Measurements from ENCODE around the gene CNNM4.

DNA sequence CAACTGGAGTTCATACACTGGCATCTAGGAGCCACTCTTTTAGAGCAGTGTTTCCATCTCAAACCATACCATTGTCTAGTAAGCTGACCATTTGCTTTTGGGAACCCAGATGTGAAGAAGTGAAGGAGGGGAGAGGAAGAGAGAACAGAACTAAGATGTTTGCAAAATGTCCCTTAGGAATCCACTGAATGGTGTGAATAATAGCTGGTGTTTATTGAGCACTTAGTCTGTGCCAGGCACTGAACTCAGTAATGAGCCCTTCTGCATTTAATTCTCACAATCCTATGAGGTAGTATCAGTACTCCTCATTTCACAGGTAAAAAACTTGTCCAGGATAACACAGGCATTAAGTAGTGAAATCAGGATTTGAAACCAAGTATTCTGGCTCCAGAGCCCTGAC lies 44.3 kb upstream of the CNNM4 start:
- TF ChIP-seq POLR2A (IDR thresholded peaks at IDR 0.05) = no peak
- TF ChIP-seq, protein P1, sequence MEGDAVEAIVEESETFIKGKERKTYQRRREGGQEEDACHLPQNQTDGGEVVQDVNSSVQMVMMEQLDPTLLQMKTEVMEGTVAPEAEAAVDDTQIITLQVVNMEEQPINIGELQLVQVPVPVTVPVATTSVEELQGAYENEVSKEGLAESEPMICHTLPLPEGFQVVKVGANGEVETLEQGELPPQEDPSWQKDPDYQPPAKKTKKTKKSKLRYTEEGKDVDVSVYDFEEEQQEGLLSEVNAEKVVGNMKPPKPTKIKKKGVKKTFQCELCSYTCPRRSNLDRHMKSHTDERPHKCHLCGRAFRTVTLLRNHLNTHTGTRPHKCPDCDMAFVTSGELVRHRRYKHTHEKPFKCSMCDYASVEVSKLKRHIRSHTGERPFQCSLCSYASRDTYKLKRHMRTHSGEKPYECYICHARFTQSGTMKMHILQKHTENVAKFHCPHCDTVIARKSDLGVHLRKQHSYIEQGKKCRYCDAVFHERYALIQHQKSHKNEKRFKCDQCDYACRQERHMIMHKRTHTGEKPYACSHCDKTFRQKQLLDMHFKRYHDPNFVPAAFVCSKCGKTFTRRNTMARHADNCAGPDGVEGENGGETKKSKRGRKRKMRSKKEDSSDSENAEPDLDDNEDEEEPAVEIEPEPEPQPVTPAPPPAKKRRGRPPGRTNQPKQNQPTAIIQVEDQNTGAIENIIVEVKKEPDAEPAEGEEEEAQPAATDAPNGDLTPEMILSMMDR (IDR thresholded peaks at IDR 0.05) = no peak
